ENCODE measurements around the gene CIT.
"Not testable (repeated sequence)": the region's sequence is repeated elsewhere in the genome, so short reads cannot be mapped to it uniquely, and the experiment has no call there.

CIT gene

GRCh38 chr12:119669744-119670472 is 207.2 kb downstream of the CIT start:
- DNase-seq: peak; percentile 42 to 70

GRCh38 chr12:119668324-119668841 is 208.7 kb downstream of the CIT start:
- peak in 1 of 2 experiments; percentile 36 for DNase-seq

- peak; percentile 98 for DNase-seq
Measured at GRCh38 chr12:119667577-119668323, 209.4 kb downstream of the CIT start, which contains the start of gene PRKAB1. Gene PRKAB1, plus strand, starts transcription at chr12:119668133. Its CDS starts 112 bp downstream, at chr12:119668245.

- DNase-seq: no peak
Measured at GRCh38 chr12:119666900-119667576, 210.1 kb downstream of the CIT start.

- DNase-seq: no peak
Measured at GRCh38 chr12:119666226-119666795, 210.8 kb downstream of the CIT start.

GRCh38 chr12:119665164-119665929 is 211.8 kb downstream of the CIT start:
- no peak for DNase-seq

- DNase-seq: no peak
Measured at GRCh38 chr12:119664642-119665041, 212.5 kb downstream of the CIT start.

- DNase-seq: no peak
Measured at GRCh38 chr12:119661882-119662281, 215.2 kb downstream of the CIT start.

- no peak for DNase-seq
Measured at GRCh38 chr12:119660076-119660475, 217.0 kb downstream of the CIT start.

- DNase-seq: peak in 1 of 2 experiments; percentile 43
Measured at GRCh38 chr12:119659289-119659897, 217.7 kb downstream of the CIT start.

- DNase-seq: not testable (repeated sequence)
Measured at GRCh38 chr12:119658166-119658565, 219.0 kb downstream of the CIT start.

- DNase-seq: not testable (repeated sequence)
Measured at GRCh38 chr12:119657001-119657400, 220.1 kb downstream of the CIT start.

- no peak for DNase-seq
Measured at GRCh38 chr12:119652665-119653064, 224.5 kb downstream of the CIT start.

- DNase-seq: peak; percentile 15 to 18
Measured at GRCh38 chr12:119649202-119649808, 227.8 kb downstream of the CIT start.

- no peak for DNase-seq
Measured at GRCh38 chr12:119645535-119646059, 231.5 kb downstream of the CIT start.

GRCh38 chr12:119644930-119645329 is 232.2 kb downstream of the CIT start:
- DNase-seq: no peak

GRCh38 chr12:119642986-119643385 is 234.1 kb downstream of the CIT start:
- no peak for DNase-seq

Measured in NCI-H2081 (cell line).